ENCODE measurements around the gene AKR1A1.

DNA sequence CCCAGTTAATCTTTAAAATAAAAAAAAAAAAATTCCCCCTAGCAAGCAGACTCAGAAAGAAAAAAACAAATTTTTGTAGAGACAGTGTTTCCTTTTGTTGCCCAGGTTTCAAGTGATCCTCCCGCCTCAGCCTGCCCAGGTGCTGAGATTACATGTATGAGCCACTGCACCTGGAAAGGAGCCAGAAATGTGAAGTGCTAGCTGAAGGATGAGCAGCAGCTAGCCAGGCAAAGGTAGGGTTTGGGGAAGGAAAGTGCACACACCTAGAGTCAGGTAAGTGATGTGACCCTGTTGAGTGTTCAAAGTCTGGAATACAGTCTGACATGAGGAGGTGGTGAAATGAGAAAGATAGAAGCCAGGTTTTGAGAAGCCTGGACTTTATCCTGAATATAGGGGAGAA, 1.7 kb downstream of the AKR1A1 start:
- TF ChIP-seq, protein P1, sequence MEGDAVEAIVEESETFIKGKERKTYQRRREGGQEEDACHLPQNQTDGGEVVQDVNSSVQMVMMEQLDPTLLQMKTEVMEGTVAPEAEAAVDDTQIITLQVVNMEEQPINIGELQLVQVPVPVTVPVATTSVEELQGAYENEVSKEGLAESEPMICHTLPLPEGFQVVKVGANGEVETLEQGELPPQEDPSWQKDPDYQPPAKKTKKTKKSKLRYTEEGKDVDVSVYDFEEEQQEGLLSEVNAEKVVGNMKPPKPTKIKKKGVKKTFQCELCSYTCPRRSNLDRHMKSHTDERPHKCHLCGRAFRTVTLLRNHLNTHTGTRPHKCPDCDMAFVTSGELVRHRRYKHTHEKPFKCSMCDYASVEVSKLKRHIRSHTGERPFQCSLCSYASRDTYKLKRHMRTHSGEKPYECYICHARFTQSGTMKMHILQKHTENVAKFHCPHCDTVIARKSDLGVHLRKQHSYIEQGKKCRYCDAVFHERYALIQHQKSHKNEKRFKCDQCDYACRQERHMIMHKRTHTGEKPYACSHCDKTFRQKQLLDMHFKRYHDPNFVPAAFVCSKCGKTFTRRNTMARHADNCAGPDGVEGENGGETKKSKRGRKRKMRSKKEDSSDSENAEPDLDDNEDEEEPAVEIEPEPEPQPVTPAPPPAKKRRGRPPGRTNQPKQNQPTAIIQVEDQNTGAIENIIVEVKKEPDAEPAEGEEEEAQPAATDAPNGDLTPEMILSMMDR (IDR thresholded peaks at IDR 0.05; ENCODE audit: control extremely low read depth in 1 of 3, insufficient read depth in 1 of 3, low read depth in 1 of 3, low read length in 3 of 3), result no peak
- TF ChIP-seq TAF1 (IDR thresholded peaks at IDR 0.05; ENCODE audit: low read depth, low read length) (no peak), ATF3 (IDR thresholded peaks at IDR 0.05; ENCODE audit: insufficient read depth, low read depth, low read length) (no peak), CBX5 (IDR thresholded peaks at IDR 0.05; ENCODE audit: low read depth, low read length) (no peak), SP1 (IDR thresholded peaks at IDR 0.05; ENCODE audit: low read depth, low read length) (no peak), EGR1 (IDR thresholded peaks at IDR 0.05; ENCODE audit: borderline replicate concordance, low read depth, low read length) (no peak)
